Measurements from ENCODE around the gene TMEM132D.

GRCh38 chr12:129200576-129200975, 703.2 kb downstream of the TMEM132D start:
- TF ChIP-seq CTCF (IDR thresholded peaks at IDR 0.05), result no peak
- no peak for TF ChIP-seq POLR2A (IDR thresholded peaks at IDR 0.05)
